Liver (tissue), 9 donors: ENCODE results near the gene MEP1B. TPM values are rescaled to one million over a fixed set of nuclear protein-coding genes. Genes with fewer than 3 reads are reported as not detected.

Experiments
- DNase-seq: peaks from one replicate; pipeline ENCODE4 v3.0.0-alpha.2; 2017; ENCODE audit warnings: low spot score
- H3K27ac ChIP-seq, 2 donors: one replicate each; pipeline ENCODE4 v1.7.0; 2013; ENCODE audit warnings: inconsistent platforms in 2 of 2, low read length in 2 of 2, control low read depth in 1 of 2, low read depth in 1 of 2, mild to moderate bottlenecking in 1 of 2
- H3K27me3 ChIP-seq, 4 donors: one replicate each; pipeline versions ENCODE4 v1.6.1 to v1.7.0; 2013; ENCODE audit warnings: low read length in 3 of 4, inconsistent platforms in 1 of 4, mild to moderate bottlenecking in 1 of 4, moderate library complexity in 1 of 4; ENCODE audit not compliant: control insufficient read depth in 4 of 4, insufficient read depth in 4 of 4
- H3K36me3 ChIP-seq, 4 donors: one replicate each; pipeline versions ENCODE4 v1.6.1 to v1.7.0; 2013; ENCODE audit warnings: low read length in 3 of 4, mild to moderate bottlenecking in 3 of 4, low read depth in 1 of 4, moderate library complexity in 1 of 4; ENCODE audit not compliant: control insufficient read depth in 4 of 4, insufficient read depth in 3 of 4
- H3K4me1 ChIP-seq, 4 donors: one replicate each; pipeline versions ENCODE4 v1.6.1 to v1.7.0; 2013; ENCODE audit warnings: low read length in 3 of 4, mild to moderate bottlenecking in 3 of 4, moderate library complexity in 1 of 4; ENCODE audit not compliant: control insufficient read depth in 4 of 4, insufficient read depth in 4 of 4
- H3K4me3 ChIP-seq, 3 donors: one replicate each; pipeline versions ENCODE4 v1.6.1 to v1.7.0; 2013; ENCODE audit warnings: low read length in 3 of 3, control low read depth in 1 of 3, low read depth in 1 of 3, mild to moderate bottlenecking in 1 of 3
- H3K9ac ChIP-seq, 2 donors: one replicate each; pipeline ENCODE4 v1.7.0; 2013; ENCODE audit warnings: low read length in 2 of 2, mild to moderate bottlenecking in 2 of 2, moderate library complexity in 2 of 2, control low read depth in 1 of 2, low read depth in 1 of 2
- H3K9me3 ChIP-seq, 4 donors: one replicate each; pipeline versions ENCODE4 v1.6.1 to v1.7.0; 2013; ENCODE audit warnings: low read length in 3 of 4; ENCODE audit not compliant: control insufficient read depth in 4 of 4
- CTCF ChIP-seq: fragments of 150-350 bp; IDR thresholded peaks from 2 replicates; pipeline ENCODE4 v1.5.1; 2017; ENCODE audit warnings: improper control_type of control experiment, low read depth, low read length; ENCODE audit not compliant: missing input control
- EGR1 ChIP-seq, 2 donors: IDR thresholded peaks; 2 replicates each; pipeline ENCODE4 v1.6.1; 2016 to 2018; ENCODE audit warnings: antibody characterized with exemption in 2 of 2, low read depth in 2 of 2
- FOXA1 ChIP-seq: IDR thresholded peaks from 2 replicates; pipeline ENCODE4 v1.6.1; 2016; ENCODE audit warnings: antibody characterized with exemption
- FOXA2 ChIP-seq: IDR thresholded peaks from 2 replicates; pipeline ENCODE4 v1.6.1; 2016; ENCODE audit warnings: antibody characterized with exemption
- GABPA ChIP-seq, 2 donors: IDR thresholded peaks in 1 of 2; conservative IDR thresholded peaks in 1 of 2; 2 replicates each; pipeline ENCODE4 v1.6.1; 2016; ENCODE audit warnings: antibody characterized with exemption in 2 of 2, mild to moderate bottlenecking in 1 of 2, moderate library complexity in 1 of 2
- HNF4A ChIP-seq, 2 donors: conservative IDR thresholded peaks; 2 replicates each; pipeline ENCODE4 v1.6.1; 2016; ENCODE audit warnings: antibody characterized with exemption in 2 of 2, mild to moderate bottlenecking in 2 of 2
- HNF4G ChIP-seq: IDR thresholded peaks from 2 replicates; pipeline ENCODE4 v1.6.1; 2016; ENCODE audit warnings: antibody characterized with exemption
- JUND ChIP-seq, 2 donors: IDR thresholded peaks; 2 replicates each; pipeline ENCODE4 v1.6.1; 2016; ENCODE audit warnings: antibody characterized with exemption in 2 of 2
- NR2F2 ChIP-seq: IDR thresholded peaks from 2 replicates; pipeline ENCODE4 v1.6.1; 2016; ENCODE audit warnings: antibody characterized with exemption
- RAD21 ChIP-seq, 2 donors: IDR thresholded peaks; 2 replicates each; pipeline ENCODE4 v1.6.1; 2016; ENCODE audit warnings: antibody characterized with exemption in 2 of 2, mild to moderate bottlenecking in 2 of 2
- RXRA ChIP-seq, 2 donors: IDR thresholded peaks; 2 replicates each; pipeline ENCODE4 v1.6.1; 2017 to 2018; ENCODE audit warnings: antibody characterized with exemption in 2 of 2, mild to moderate bottlenecking in 1 of 2
- SP1 ChIP-seq: IDR thresholded peaks from 2 replicates; pipeline ENCODE4 v1.6.1; 2018; ENCODE audit warnings: antibody characterized with exemption, mild to moderate bottlenecking
- TAF1 ChIP-seq: conservative IDR thresholded peaks from 2 replicates; pipeline ENCODE4 v1.6.1; 2016; ENCODE audit warnings: antibody characterized with exemption, mild to moderate bottlenecking
- YY1 ChIP-seq: IDR thresholded peaks from 2 replicates; pipeline ENCODE4 v1.6.1; 2016; ENCODE audit warnings: antibody characterized with exemption, mild to moderate bottlenecking
- ZBTB33 ChIP-seq: IDR thresholded peaks from 2 replicates; pipeline ENCODE4 v1.6.1; 2016; ENCODE audit warnings: antibody characterized with exemption
- WGBS: extraction: QIAGEN DNeasy Blood & Tissue Kit; methylation state at CpG from one replicate; pipeline ENCODE4 v1.1.7; 2013; 5-methylcytosine and 5-hydroxymethylcytosine counted together
- polyA plus RNA-seq, 2 donors: library from polyadenylated mRNA; stranded (reverse) in 1 of 2; unstranded in 1 of 2; fragments of 200-250 nt in 1 of 2; fragments of >200 nt in 1 of 2; fragmentation: Nextera tagmentation in 1 of 2; extraction: Ambion mirVana in 1 of 2; gene quantifications; one replicate each; pipeline versions ENCODE4 v1.2.1 to v1.2.3, GENCODE V29; 2013 to 2015
- total RNA-seq, 2 donors: library from RNA; depleted of rRNA; stranded (reverse); fragments of >200 nt; gene quantifications; one replicate each; pipeline ENCODE4 v1.2.3, GENCODE V29; 2014
- TF ChIP-seq, protein P1 (sequence below): IDR thresholded peaks from 2 replicates; pipeline ENCODE4 v1.6.1; 2016; ENCODE audit warnings: antibody characterized with exemption
- TF ChIP-seq, protein P2 (sequence below): IDR thresholded peaks from 2 replicates; pipeline ENCODE4 v1.6.1; 2016; ENCODE audit warnings: antibody characterized with exemption, mild to moderate bottlenecking
- TF ChIP-seq, protein P3 (sequence below): IDR thresholded peaks from 2 replicates; pipeline ENCODE4 v1.6.1; 2016; ENCODE audit warnings: antibody characterized with exemption
- donor health status: healthy.
- donor health status: healthy.
- donor health status: healthy.
- donor health status: healthy.
- donor health status: healthy.

Gene MEP1B
- total and polyA plus RNA-seq, 4 donors: 0.08 to 0.11 (median 0.09) TPM; not detected in 1

DNA sequence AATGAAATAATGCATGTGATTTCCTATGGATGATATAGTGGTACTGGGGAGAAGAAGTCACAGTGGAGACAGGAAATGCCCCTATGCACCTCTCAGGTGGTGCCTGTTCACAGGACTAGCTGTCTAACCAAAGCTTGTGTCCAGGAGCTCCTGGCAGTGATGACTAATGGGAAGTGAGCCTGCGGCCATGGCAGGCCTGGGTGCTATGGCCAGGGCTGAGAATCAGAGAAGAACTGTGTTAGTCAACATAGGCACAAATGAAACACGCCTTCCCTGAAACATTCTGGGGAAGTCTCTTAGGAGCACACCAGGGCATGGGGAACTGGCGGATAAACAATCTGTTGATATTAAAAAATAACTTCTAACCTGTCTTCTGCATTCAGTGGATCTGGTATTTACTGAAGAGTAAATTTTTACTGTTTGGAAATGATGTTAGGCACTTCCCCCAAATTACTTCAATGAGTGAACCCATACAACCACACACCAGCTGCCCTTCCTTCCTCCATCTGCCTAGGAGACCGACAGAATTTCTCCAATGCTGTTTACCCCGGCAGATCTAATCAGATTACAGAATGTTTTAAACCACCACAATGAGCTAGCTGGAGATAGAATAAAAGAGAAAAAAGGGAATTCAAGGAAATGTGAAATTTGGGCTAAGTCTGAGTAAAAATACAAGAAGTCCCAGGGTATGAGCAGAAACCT, 67.4 kb downstream of the MEP1B start:
- peaks cover 0 to 14% (median 9%) of the 10 kb centered on the region in 4 donors for H3K4me1 ChIP-seq
- no peak overlapping the region for H3K27ac ChIP-seq
- H3K27me3 ChIP-seq: no peaks in the 10 kb centered on the region
- no peak for DNase-seq
- H3K4me3 ChIP-seq: no peak overlapping the region
- TF ChIP-seq JUND (IDR thresholded peaks at IDR 0.05) (no peak), CTCF (no peak), RAD21 (IDR thresholded peaks at IDR 0.05) (no peak), RXRA (IDR thresholded peaks at IDR 0.05) (no peak), FOXA1 (no peak), NR2F2 (no peak), GABPA (IDR thresholded peaks at IDR 0.05 in 1 of 2, conservative IDR thresholded peaks at IDR 0.05 in 1 of 2) (no peak), FOXA2 (no peak), HNF4G (no peak), SP1 (no peak), YY1 (no peak), EGR1 (IDR thresholded peaks at IDR 0.05; ENCODE audit: low read depth in 2 of 2) (no peak), TAF1 (no peak), ZBTB33 (no peak), HNF4A (conservative IDR thresholded peaks at IDR 0.05) (no peak)
- TF ChIP-seq, protein P1, sequence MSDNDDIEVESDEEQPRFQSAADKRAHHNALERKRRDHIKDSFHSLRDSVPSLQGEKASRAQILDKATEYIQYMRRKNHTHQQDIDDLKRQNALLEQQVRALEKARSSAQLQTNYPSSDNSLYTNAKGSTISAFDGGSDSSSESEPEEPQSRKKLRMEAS: no peak
- TF ChIP-seq, protein P2, sequence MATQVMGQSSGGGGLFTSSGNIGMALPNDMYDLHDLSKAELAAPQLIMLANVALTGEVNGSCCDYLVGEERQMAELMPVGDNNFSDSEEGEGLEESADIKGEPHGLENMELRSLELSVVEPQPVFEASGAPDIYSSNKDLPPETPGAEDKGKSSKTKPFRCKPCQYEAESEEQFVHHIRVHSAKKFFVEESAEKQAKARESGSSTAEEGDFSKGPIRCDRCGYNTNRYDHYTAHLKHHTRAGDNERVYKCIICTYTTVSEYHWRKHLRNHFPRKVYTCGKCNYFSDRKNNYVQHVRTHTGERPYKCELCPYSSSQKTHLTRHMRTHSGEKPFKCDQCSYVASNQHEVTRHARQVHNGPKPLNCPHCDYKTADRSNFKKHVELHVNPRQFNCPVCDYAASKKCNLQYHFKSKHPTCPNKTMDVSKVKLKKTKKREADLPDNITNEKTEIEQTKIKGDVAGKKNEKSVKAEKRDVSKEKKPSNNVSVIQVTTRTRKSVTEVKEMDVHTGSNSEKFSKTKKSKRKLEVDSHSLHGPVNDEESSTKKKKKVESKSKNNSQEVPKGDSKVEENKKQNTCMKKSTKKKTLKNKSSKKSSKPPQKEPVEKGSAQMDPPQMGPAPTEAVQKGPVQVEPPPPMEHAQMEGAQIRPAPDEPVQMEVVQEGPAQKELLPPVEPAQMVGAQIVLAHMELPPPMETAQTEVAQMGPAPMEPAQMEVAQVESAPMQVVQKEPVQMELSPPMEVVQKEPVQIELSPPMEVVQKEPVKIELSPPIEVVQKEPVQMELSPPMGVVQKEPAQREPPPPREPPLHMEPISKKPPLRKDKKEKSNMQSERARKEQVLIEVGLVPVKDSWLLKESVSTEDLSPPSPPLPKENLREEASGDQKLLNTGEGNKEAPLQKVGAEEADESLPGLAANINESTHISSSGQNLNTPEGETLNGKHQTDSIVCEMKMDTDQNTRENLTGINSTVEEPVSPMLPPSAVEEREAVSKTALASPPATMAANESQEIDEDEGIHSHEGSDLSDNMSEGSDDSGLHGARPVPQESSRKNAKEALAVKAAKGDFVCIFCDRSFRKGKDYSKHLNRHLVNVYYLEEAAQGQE: no peak
- TF ChIP-seq, protein P3, sequence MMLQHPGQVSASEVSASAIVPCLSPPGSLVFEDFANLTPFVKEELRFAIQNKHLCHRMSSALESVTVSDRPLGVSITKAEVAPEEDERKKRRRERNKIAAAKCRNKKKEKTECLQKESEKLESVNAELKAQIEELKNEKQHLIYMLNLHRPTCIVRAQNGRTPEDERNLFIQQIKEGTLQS: no peak
- H3K36me3 ChIP-seq: no peaks in the 10 kb centered on the region
- no peaks in the 10 kb centered on the region for H3K9me3 ChIP-seq
- WGBS: 77% methylated on average over 5 of the region's 5 CpGs
- no peak overlapping the region for H3K9ac ChIP-seq
